ENCODE results near the gene UBE2I. TPM values are rescaled to one million over a fixed set of nuclear protein-coding genes. Genes with fewer than 3 reads are reported as not detected.

The UBE2I gene
- total RNA-seq, 1 experiment from 2014 or later: 229 TPM

- peaks cover 13% of the 10 kb centered on the region for H3K27me3 Mint-ChIP-seq (ENCODE audit: low read depth)
- DNase-seq (ENCODE audit: low spot score): no peak
- H3K9me3 Mint-ChIP-seq: no peaks in the 10 kb centered on the region
- TF ChIP-seq ZNF263 (CRISPR knock-in tag; IDR thresholded peaks at IDR 0.05; ENCODE audit: low read depth): no peak
- TF ChIP-seq, protein P1, sequence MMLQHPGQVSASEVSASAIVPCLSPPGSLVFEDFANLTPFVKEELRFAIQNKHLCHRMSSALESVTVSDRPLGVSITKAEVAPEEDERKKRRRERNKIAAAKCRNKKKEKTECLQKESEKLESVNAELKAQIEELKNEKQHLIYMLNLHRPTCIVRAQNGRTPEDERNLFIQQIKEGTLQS (CRISPR knock-in tag; conservative IDR thresholded peaks at IDR 0.05): no peak
- POLR2A ChIA-PET: no interaction called here
- H3K4me1 Mint-ChIP-seq: peaks cover 10% of the 10 kb centered on the region
- no peak overlapping the region for H3K27ac Mint-ChIP-seq
- no peaks in the 10 kb centered on the region for H3K36me3 Mint-ChIP-seq
- no peak; the same call in 1 of the 2 replicates for ATAC-seq
- CTCF ChIA-PET: no interaction called here
- H3K4me3 Mint-ChIP-seq: no peak overlapping the region
These were observed 27.0 kb upstream of the UBE2I start for GRCh38 chr16:1282324-1282973.

- H3K4me3 Mint-ChIP-seq: no peak overlapping the region
- peaks cover 7% of the 10 kb centered on the region for H3K4me1 Mint-ChIP-seq
- H3K9me3 Mint-ChIP-seq: no peaks in the 10 kb centered on the region
- POLR2A ChIA-PET: no interaction called here
- peaks cover 21% of the 10 kb centered on the region for H3K27me3 Mint-ChIP-seq (ENCODE audit: low read depth)
- H3K36me3 Mint-ChIP-seq: no peaks in the 10 kb centered on the region
- TF ChIP-seq SP1 (CRISPR knock-in tag; conservative IDR thresholded peaks at IDR 0.05): no peak
- no peak for TF ChIP-seq ZNF138 (CRISPR knock-in tag; conservative IDR thresholded peaks at IDR 0.05)
- TF ChIP-seq, protein P2, sequence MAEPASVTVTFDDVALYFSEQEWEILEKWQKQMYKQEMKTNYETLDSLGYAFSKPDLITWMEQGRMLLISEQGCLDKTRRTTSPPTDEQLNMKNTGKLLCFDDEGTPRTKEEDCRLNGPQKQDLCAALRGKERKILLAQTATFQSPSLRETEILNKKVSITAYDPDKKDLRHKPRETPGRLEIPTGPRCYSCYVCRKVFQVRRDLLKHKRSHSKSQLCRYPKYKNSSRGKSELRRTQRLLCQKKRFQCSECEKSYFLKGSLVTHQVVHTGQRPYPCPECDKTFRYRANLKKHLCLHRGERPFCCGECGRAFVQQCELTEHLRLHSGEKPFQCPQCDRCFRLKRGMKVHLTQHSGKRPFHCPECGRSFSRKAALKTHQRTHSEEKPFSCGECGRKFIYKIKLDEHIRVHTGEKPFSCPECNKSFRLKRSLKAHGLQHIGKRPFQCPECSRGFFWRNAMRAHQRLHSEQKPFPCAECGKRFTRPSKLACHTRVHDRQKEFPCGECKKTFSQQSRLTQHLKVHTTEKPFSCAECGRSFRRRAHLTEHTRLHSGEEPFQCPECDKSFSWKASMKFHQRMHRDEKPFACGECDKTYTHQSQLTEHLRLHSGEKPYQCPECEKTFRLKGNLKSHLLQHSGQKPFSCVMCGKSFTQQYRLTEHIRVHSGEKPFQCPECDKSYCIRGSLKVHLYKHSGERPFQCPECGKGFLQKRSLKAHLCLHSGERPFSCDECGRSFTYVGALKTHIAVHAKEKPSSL (CRISPR knock-in tag; conservative IDR thresholded peaks at IDR 0.05): no peak
- TF ChIP-seq JAZF1 (CRISPR knock-in tag; IDR thresholded peaks at IDR 0.05): no peak
- TF ChIP-seq CDX4 (CRISPR knock-in tag; IDR thresholded peaks at IDR 0.05; ENCODE audit: borderline replicate concordance): no peak
- TF ChIP-seq, protein P3, sequence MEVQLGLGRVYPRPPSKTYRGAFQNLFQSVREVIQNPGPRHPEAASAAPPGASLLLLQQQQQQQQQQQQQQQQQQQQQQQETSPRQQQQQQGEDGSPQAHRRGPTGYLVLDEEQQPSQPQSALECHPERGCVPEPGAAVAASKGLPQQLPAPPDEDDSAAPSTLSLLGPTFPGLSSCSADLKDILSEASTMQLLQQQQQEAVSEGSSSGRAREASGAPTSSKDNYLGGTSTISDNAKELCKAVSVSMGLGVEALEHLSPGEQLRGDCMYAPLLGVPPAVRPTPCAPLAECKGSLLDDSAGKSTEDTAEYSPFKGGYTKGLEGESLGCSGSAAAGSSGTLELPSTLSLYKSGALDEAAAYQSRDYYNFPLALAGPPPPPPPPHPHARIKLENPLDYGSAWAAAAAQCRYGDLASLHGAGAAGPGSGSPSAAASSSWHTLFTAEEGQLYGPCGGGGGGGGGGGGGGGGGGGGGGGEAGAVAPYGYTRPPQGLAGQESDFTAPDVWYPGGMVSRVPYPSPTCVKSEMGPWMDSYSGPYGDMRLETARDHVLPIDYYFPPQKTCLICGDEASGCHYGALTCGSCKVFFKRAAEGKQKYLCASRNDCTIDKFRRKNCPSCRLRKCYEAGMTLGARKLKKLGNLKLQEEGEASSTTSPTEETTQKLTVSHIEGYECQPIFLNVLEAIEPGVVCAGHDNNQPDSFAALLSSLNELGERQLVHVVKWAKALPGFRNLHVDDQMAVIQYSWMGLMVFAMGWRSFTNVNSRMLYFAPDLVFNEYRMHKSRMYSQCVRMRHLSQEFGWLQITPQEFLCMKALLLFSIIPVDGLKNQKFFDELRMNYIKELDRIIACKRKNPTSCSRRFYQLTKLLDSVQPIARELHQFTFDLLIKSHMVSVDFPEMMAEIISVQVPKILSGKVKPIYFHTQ (CRISPR knock-in tag; IDR thresholded peaks at IDR 0.05): no peak
- TF ChIP-seq NR1H2 (CRISPR knock-in tag; IDR thresholded peaks at IDR 0.05): no peak
- no peak for TF ChIP-seq ZNF396 (CRISPR knock-in tag; IDR thresholded peaks at IDR 0.05; ENCODE audit: borderline replicate concordance)
- no peak for TF ChIP-seq SMAD3 (CRISPR knock-in tag; IDR thresholded peaks at IDR 0.05; ENCODE audit: borderline replicate concordance)
- TF ChIP-seq MAX (CRISPR knock-in tag; IDR thresholded peaks at IDR 0.05): no peak
- no peak for TF ChIP-seq NR2C2 (CRISPR knock-in tag; IDR thresholded peaks at IDR 0.05)
- TF ChIP-seq, protein P4, sequence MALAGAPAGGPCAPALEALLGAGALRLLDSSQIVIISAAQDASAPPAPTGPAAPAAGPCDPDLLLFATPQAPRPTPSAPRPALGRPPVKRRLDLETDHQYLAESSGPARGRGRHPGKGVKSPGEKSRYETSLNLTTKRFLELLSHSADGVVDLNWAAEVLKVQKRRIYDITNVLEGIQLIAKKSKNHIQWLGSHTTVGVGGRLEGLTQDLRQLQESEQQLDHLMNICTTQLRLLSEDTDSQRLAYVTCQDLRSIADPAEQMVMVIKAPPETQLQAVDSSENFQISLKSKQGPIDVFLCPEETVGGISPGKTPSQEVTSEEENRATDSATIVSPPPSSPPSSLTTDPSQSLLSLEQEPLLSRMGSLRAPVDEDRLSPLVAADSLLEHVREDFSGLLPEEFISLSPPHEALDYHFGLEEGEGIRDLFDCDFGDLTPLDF (CRISPR knock-in tag; IDR thresholded peaks at IDR 0.05): no peak
- TF ChIP-seq, protein P5, sequence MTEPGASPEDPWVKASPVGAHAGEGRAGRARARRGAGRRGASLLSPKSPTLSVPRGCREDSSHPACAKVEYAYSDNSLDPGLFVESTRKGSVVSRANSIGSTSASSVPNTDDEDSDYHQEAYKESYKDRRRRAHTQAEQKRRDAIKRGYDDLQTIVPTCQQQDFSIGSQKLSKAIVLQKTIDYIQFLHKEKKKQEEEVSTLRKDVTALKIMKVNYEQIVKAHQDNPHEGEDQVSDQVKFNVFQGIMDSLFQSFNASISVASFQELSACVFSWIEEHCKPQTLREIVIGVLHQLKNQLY (CRISPR knock-in tag; IDR thresholded peaks at IDR 0.05): no peak
- TF ChIP-seq IRF2 (CRISPR knock-in tag; IDR thresholded peaks at IDR 0.05; ENCODE audit: borderline replicate concordance, low read depth): no peak
- TF ChIP-seq CBFB (CRISPR knock-in tag; IDR thresholded peaks at IDR 0.05; ENCODE audit: low read depth): no peak
- TF ChIP-seq ZNF219 (CRISPR knock-in tag; IDR thresholded peaks at IDR 0.05; ENCODE audit: borderline replicate concordance): no peak
- TF ChIP-seq, protein P6, sequence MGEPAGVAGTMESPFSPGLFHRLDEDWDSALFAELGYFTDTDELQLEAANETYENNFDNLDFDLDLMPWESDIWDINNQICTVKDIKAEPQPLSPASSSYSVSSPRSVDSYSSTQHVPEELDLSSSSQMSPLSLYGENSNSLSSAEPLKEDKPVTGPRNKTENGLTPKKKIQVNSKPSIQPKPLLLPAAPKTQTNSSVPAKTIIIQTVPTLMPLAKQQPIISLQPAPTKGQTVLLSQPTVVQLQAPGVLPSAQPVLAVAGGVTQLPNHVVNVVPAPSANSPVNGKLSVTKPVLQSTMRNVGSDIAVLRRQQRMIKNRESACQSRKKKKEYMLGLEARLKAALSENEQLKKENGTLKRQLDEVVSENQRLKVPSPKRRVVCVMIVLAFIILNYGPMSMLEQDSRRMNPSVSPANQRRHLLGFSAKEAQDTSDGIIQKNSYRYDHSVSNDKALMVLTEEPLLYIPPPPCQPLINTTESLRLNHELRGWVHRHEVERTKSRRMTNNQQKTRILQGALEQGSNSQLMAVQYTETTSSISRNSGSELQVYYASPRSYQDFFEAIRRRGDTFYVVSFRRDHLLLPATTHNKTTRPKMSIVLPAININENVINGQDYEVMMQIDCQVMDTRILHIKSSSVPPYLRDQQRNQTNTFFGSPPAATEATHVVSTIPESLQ (CRISPR knock-in tag; IDR thresholded peaks at IDR 0.05): no peak
- TF ChIP-seq SOX15 (CRISPR knock-in tag; IDR thresholded peaks at IDR 0.05): no peak
- no peak for DNase-seq (ENCODE audit: low spot score)
- CTCF ChIA-PET: interaction anchor here (1.1 kb wide), 1 partner anchor 14 kb away, joined by 3 read pairs; no protein-coding TSS in a partner anchor
- no peak for ATAC-seq
- no peak overlapping the region for H3K27ac Mint-ChIP-seq
These were observed 26.1 kb upstream of the UBE2I start for GRCh38 chr16:1283296-1283695.

Measured in WTC11 (cell line).